Activated naive CD8-positive, alpha-beta T cell treated with anti-CD3 and anti-CD28 coated beads, Interleukin-2, amount 10 ng/mL, durations not matched to agents 7 days and 5 days (primary cell): ENCODE results near the gene GPC6. TPM values are rescaled to one million over a fixed set of nuclear protein-coding genes. Genes with fewer than 3 reads are reported as not detected.

Source experiments
- ATAC-seq: fragments of 150-1000 bp; cut with Tn5 transposase; one replicate; pipeline ENCODE4 v1.10.0; 2021; ENCODE audit warnings: low read depth, moderate library complexity
- POLR2A ChIA-PET: fragments of 350-600 bp; sonication (Branson Sonifier 250); formaldehyde crosslinking; loops from one replicate; lab custom pipeline; 2021; ENCODE audit warnings: antibody characterized with exemption; lab: Charles Lee
- DNase-seq: peaks from one replicate; pipeline ENCODE4 v3.0.0; 2021
- H3K27ac Mint-ChIP-seq: one replicate; pipeline ENCODE4 v1.8.0; 2022; ENCODE audit warnings: mild to moderate bottlenecking, mixed read lengths
- H3K27me3 Mint-ChIP-seq: one replicate; pipeline ENCODE4 v1.8.0; 2022; ENCODE audit warnings: mild to moderate bottlenecking, moderate library complexity, mixed read lengths
- H3K36me3 Mint-ChIP-seq: one replicate; pipeline ENCODE4 v1.8.0; 2021; ENCODE audit warnings: mild to moderate bottlenecking, mixed read lengths
- H3K4me1 Mint-ChIP-seq: one replicate; pipeline ENCODE4 v1.8.0; 2021; ENCODE audit warnings: mixed read lengths
- H3K4me3 Mint-ChIP-seq: one replicate; pipeline ENCODE4 v1.8.0; 2022; ENCODE audit warnings: mild to moderate bottlenecking, moderate library complexity, mixed read lengths
- H3K9me3 Mint-ChIP-seq: one replicate; pipeline ENCODE4 v1.8.0; 2021; ENCODE audit warnings: mixed read lengths
- total RNA-seq, 2 experiments: library from RNA; stranded (reverse); gene quantifications; one replicate each; pipeline ENCODE4 v1.2.3, GENCODE V29; 2021

GPC6 gene
- total RNA-seq, 2 experiments from 2014 or later: not detected

- no peaks in the 10 kb centered on the region for H3K36me3 Mint-ChIP-seq
- H3K4me1 Mint-ChIP-seq: no peaks in the 10 kb centered on the region
- H3K9me3 Mint-ChIP-seq: no peaks in the 10 kb centered on the region
- H3K4me3 Mint-ChIP-seq: no peak overlapping the region
- no peaks in the 10 kb centered on the region for H3K27me3 Mint-ChIP-seq
- DNase-seq (no peak), ATAC-seq (no peak)
- POLR2A ChIA-PET: no interaction called here
- H3K27ac Mint-ChIP-seq: no peak overlapping the region
These were observed 336.1 kb downstream of the GPC6 start for GRCh38 chr13:93562676-93563075.

DNA sequence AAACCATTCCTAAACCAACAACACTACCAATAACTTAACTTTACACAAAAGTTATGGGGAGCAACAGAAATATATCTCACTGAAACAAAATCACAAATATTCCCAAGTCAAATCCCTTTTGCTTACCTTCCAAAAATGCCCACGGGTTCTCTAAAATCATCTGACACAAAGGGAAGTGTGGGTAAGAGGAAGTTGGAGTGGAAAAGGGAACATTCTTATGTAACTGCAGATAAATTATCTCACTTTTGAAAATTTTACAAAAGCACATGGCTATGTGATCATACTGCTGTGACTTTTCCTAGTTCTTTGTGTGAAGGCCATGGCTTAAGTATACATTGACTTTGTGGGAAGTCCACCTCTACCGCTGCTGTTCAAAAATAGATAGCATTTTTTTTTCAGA is 350.5 kb downstream of the GPC6 start:
- H3K4me3 Mint-ChIP-seq: no peak overlapping the region
- no peaks in the 10 kb centered on the region for H3K36me3 Mint-ChIP-seq
- H3K9me3 Mint-ChIP-seq: no peaks in the 10 kb centered on the region
- ATAC-seq (no peak), DNase-seq (no peak)
- no peak overlapping the region for H3K27ac Mint-ChIP-seq
- H3K4me1 Mint-ChIP-seq: no peaks in the 10 kb centered on the region
- POLR2A ChIA-PET: no interaction called here
- H3K27me3 Mint-ChIP-seq: no peaks in the 10 kb centered on the region

DNA sequence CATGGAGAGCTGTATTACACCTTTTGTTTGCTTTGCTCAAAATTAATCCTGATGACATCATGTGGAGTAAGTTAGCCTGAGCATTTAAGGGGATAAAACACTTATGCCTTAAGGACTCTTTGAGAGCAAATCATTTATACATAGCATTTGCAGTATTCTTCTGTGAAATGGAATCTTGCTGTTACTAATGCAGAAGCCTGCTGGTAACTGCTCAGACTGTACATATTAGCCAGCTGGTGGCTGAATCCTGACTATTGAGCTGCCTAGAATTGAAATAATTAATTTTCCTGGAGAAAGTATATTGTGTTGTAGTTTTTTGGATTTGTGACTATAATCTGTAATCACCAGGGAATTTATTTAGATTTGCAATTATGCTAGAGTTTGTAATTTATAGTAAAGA is 363.2 kb downstream of the GPC6 start:
- ATAC-seq: no peak
- H3K27ac Mint-ChIP-seq: no peak overlapping the region
- H3K9me3 Mint-ChIP-seq: no peaks in the 10 kb centered on the region
- H3K27me3 Mint-ChIP-seq: no peaks in the 10 kb centered on the region
- no peak overlapping the region for H3K4me3 Mint-ChIP-seq
- H3K4me1 Mint-ChIP-seq: no peaks in the 10 kb centered on the region
- no peaks in the 10 kb centered on the region for H3K36me3 Mint-ChIP-seq
- DNase-seq: no peak
- POLR2A ChIA-PET: no interaction called here

- H3K9me3 Mint-ChIP-seq: no peaks in the 10 kb centered on the region
- H3K4me1 Mint-ChIP-seq: no peaks in the 10 kb centered on the region
- H3K4me3 Mint-ChIP-seq: no peak overlapping the region
- no peak for DNase-seq
- POLR2A ChIA-PET: no interaction called here
- ATAC-seq: no peak
- H3K36me3 Mint-ChIP-seq: no peaks in the 10 kb centered on the region
- H3K27me3 Mint-ChIP-seq: no peaks in the 10 kb centered on the region
- H3K27ac Mint-ChIP-seq: no peak overlapping the region
These were observed 376.4 kb downstream of the GPC6 start for GRCh38 chr13:93603043-93603442.

DNA sequence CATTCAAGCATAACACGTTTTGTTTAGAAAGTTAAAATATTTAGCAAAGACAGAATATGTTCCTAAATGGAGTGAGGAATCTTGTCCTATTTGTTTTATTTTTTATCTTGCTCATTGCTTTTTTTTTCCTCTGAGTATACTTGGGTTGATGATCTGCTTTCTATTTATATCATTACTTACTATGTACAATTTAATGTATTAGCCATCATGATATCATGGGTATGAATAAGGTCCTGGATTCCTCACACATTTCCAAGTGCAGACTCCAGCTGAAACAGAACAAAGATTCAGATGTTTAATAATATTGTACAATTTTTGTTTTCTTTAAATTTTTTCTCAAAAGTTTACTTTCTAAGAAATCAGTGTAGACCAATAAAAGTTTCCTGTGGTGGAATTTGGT is 388.2 kb downstream of the GPC6 start:
- ATAC-seq (no peak), DNase-seq (no peak)
- Mint-ChIP-seq H3K27me3 (no peaks in the 10 kb centered on the region), H3K36me3 (no peaks in the 10 kb centered on the region), H3K4me1 (no peaks in the 10 kb centered on the region), H3K9me3 (no peaks in the 10 kb centered on the region), H3K4me3 (no peak overlapping the region), H3K27ac (no peak overlapping the region)
- POLR2A ChIA-PET: no interaction called here

- no peak for ATAC-seq
- no peak for DNase-seq
- Mint-ChIP-seq H3K27me3 (no peaks in the 10 kb centered on the region), H3K4me1 (no peaks in the 10 kb centered on the region), H3K9me3 (no peaks in the 10 kb centered on the region), H3K27ac (no peak overlapping the region), H3K36me3 (no peaks in the 10 kb centered on the region), H3K4me3 (no peak overlapping the region)
- POLR2A ChIA-PET: no interaction called here
These were observed 393.7 kb downstream of the GPC6 start for GRCh38 chr13:93620181-93620765.

DNA sequence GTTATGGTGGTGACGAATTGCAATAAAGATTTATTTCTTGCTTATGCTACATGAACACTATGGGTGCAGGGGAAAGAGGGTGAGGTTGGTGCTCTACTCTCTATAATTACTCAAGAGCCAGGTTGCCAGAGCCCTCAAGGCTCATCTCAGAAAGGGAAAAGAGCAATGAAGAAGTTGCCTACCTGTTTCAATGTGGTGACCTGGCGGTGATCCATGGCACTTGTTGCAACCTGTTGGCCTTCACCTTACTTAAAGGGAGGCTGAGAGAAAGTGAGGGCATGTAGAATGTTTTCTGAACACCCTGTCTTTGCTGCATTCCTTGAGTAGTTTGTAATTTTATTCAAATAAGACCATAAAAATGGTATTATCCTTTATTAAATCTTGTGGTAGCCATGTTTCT is 394.4 kb downstream of the GPC6 start:
- Mint-ChIP-seq H3K9me3 (no peaks in the 10 kb centered on the region), H3K27ac (no peak overlapping the region), H3K27me3 (no peaks in the 10 kb centered on the region), H3K36me3 (no peaks in the 10 kb centered on the region), H3K4me3 (no peak overlapping the region), H3K4me1 (no peaks in the 10 kb centered on the region)
- DNase-seq (no peak), ATAC-seq (no peak)
- POLR2A ChIA-PET: no interaction called here

- DNase-seq (no peak), ATAC-seq (no peak)
- POLR2A ChIA-PET: no interaction called here
- H3K9me3 Mint-ChIP-seq: no peaks in the 10 kb centered on the region
- H3K36me3 Mint-ChIP-seq: no peaks in the 10 kb centered on the region
- no peak overlapping the region for H3K4me3 Mint-ChIP-seq
- no peaks in the 10 kb centered on the region for H3K4me1 Mint-ChIP-seq
- no peak overlapping the region for H3K27ac Mint-ChIP-seq
- no peaks in the 10 kb centered on the region for H3K27me3 Mint-ChIP-seq
These were observed 395.4 kb downstream of the GPC6 start for GRCh38 chr13:93621966-93622365.

DNA sequence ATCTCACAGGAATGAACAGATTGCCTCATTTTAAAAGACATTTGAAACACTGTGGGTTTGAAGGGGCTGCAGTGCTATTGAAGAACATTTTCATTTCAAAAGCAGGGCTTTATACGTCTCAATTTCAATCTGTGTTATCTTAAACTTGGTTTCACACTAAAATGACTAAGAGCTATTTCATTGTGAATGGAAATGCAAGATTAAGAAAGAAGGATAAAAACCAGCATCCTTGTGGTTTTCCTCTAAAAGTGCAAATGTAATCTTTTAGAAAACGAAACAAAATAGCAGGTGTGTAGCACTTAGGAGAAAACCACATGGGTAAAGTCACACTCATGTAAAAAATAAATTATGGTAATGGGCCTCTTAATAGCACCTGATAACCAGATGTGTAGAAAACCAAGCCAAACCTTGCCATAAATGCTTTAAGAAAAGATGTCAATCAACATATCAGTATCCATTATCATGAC is 397.7 kb downstream of the GPC6 start:
- no peaks in the 10 kb centered on the region for H3K4me1 Mint-ChIP-seq
- DNase-seq (no peak), ATAC-seq (no peak)
- POLR2A ChIA-PET: no interaction called here
- H3K9me3 Mint-ChIP-seq: no peaks in the 10 kb centered on the region
- H3K27ac Mint-ChIP-seq: no peak overlapping the region
- H3K4me3 Mint-ChIP-seq: no peak overlapping the region
- H3K27me3 Mint-ChIP-seq: no peaks in the 10 kb centered on the region
- no peaks in the 10 kb centered on the region for H3K36me3 Mint-ChIP-seq

GRCh38 chr13:93625536-93625935 is 398.9 kb downstream of the GPC6 start:
- POLR2A ChIA-PET: no interaction called here
- DNase-seq: no peak
- no peak for ATAC-seq
- no peaks in the 10 kb centered on the region for H3K27me3 Mint-ChIP-seq
- H3K36me3 Mint-ChIP-seq: no peaks in the 10 kb centered on the region
- no peaks in the 10 kb centered on the region for H3K9me3 Mint-ChIP-seq
- no peak overlapping the region for H3K4me3 Mint-ChIP-seq
- H3K4me1 Mint-ChIP-seq: no peaks in the 10 kb centered on the region
- no peak overlapping the region for H3K27ac Mint-ChIP-seq

DNA sequence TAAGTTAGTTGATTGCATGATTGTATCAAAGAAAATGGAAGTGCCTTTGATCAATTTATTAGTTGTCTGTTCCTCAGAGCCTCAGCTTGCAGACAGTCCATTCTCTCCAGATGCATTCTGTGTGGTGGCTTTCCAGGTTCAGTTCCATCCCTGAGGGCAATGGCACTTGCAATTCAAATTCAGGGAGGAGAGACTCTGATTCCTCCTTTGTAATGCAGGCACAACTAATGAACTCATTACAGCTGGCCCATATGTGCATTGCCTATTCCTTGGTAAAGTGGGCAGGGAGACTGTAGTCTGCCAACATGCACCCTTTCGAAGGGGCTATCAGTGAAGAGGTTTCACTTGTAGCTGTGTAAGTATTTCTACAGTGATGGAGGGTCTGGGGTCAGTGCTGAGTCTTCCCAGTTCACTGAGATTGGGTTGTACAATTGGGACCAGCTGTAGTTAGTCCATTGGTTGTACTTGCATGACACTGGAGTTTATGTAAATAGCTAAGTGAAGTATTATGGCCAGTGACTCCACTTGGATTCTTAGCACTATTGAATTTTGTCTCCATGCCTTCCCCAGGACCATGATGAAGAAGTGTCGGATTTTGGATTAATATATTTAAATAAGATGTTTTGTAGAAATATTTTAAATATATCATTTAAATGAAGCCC is 401.7 kb downstream of the GPC6 start:
- Mint-ChIP-seq H3K4me3 (no peak overlapping the region), H3K27ac (no peak overlapping the region), H3K4me1 (no peaks in the 10 kb centered on the region), H3K9me3 (no peaks in the 10 kb centered on the region), H3K27me3 (no peaks in the 10 kb centered on the region), H3K36me3 (no peaks in the 10 kb centered on the region)
- no peak for ATAC-seq
- no peak for DNase-seq
- POLR2A ChIA-PET: no interaction called here

DNA sequence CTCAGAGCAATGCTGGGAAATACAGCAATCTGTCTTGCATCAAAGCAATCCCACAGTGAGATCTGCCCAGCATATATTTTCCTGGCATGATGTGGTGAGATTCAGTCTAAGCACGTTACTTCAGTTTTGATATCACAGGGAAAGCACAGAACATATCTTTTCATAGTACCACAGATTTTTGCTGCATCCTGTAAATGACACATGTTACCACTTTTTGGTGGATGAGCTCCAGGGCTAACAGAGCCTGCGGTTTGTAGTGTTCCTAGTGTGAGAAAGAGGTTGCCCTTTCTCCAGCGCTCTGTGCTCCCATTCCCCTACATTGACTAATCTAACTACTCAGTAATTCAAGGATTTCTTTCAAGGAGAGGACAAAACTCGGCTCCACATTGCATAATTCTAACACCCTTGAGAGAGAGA is 409.0 kb downstream of the GPC6 start:
- Mint-ChIP-seq H3K36me3 (no peaks in the 10 kb centered on the region), H3K27ac (no peak overlapping the region), H3K27me3 (peaks cover 1% of the 10 kb centered on the region), H3K4me3 (no peak overlapping the region), H3K4me1 (no peaks in the 10 kb centered on the region), H3K9me3 (no peaks in the 10 kb centered on the region)
- ATAC-seq (no peak), DNase-seq (no peak)
- POLR2A ChIA-PET: no interaction called here

- Mint-ChIP-seq H3K9me3 (no peaks in the 10 kb centered on the region), H3K27me3 (peaks cover 1% of the 10 kb centered on the region), H3K36me3 (no peaks in the 10 kb centered on the region), H3K27ac (no peak overlapping the region), H3K4me3 (no peak overlapping the region), H3K4me1 (no peaks in the 10 kb centered on the region)
- no peak for ATAC-seq
- no peak for DNase-seq
- POLR2A ChIA-PET: no interaction called here
These were observed 411.2 kb downstream of the GPC6 start for GRCh38 chr13:93637852-93638251.

GRCh38 chr13:93640452-93640851 is 413.8 kb downstream of the GPC6 start:
- no peak overlapping the region for H3K27ac Mint-ChIP-seq
- no peaks in the 10 kb centered on the region for H3K4me1 Mint-ChIP-seq
- no peak overlapping the region for H3K4me3 Mint-ChIP-seq
- ATAC-seq (no peak), DNase-seq (no peak)
- peaks cover 1% of the 10 kb centered on the region for H3K27me3 Mint-ChIP-seq
- POLR2A ChIA-PET: no interaction called here
- no peaks in the 10 kb centered on the region for H3K9me3 Mint-ChIP-seq
- H3K36me3 Mint-ChIP-seq: no peaks in the 10 kb centered on the region
